Left cardiac atrium (tissue), 4 donors: ENCODE data around the gene AOPEP. TPM values are rescaled to one million over a fixed set of nuclear protein-coding genes. Genes with fewer than 3 reads are reported as not detected.
"Not testable (repeated sequence)": the region's sequence is repeated elsewhere in the genome, so short reads cannot be mapped to it uniquely, and the experiment has no call there.

Experiments
- ATAC-seq, 2 donors: fragments of 200-7000 bp; cut with Tn5 transposase; one replicate each; pipeline ENCODE4 v1.9.1; 2020; ENCODE audit warnings: mild to moderate bottlenecking in 2 of 2, moderate library complexity in 2 of 2
- DNase-seq: peaks from one replicate; pipeline ENCODE4 v3.0.0-alpha.2; 2020
- intact Hi-C, 2 donors: fragments of 100-400 bp; cut with DNase I; formaldehyde crosslinking; loops; one replicate each; pipeline versions ENCODE4 v1.14.1 to v1.15.1; 2022 to 2023
- total RNA-seq, 2 donors: library from RNA; stranded (reverse); fragmentation: NEBNext Ultra II Directional; extraction: Animal tissue kit (Norgen Biotek cat#: 25700); gene quantifications; one replicate each; pipeline ENCODE4 v1.2.1, GENCODE V29; 2021
- donor health status: DM: no; HTN: yes; CAD: no.
- donor health status: DM: no; HTN: yes; CAD: no; lungs with severe emphysema.
- donor health status: DM: yes; HTN: yes; CAD: no.
- donor health status: Dilated cardiomyopathy.

The AOPEP gene
- total RNA-seq, 2 donors from 2014 or later, result 128 to 132 TPM

DNA sequence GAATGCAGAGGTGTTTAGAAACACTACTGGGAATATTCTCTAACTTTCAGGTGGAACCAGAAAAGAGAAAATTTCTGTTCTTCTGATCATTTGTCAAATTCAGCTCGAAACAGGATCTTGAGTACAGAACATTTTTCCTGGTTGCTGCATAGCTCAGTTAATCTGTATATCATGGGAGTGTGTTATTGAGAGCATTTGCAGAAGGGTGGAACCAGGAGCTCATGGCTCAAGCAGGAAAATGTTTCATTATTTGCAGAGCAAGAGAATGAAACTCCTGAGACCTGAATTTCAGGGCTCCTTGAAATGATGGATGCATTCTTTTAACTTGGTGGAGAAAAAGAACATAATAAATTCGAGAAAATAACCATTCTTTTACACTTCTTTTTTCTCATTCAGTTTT is 97.9 kb downstream of the AOPEP start:
- no peak for DNase-seq

DNA sequence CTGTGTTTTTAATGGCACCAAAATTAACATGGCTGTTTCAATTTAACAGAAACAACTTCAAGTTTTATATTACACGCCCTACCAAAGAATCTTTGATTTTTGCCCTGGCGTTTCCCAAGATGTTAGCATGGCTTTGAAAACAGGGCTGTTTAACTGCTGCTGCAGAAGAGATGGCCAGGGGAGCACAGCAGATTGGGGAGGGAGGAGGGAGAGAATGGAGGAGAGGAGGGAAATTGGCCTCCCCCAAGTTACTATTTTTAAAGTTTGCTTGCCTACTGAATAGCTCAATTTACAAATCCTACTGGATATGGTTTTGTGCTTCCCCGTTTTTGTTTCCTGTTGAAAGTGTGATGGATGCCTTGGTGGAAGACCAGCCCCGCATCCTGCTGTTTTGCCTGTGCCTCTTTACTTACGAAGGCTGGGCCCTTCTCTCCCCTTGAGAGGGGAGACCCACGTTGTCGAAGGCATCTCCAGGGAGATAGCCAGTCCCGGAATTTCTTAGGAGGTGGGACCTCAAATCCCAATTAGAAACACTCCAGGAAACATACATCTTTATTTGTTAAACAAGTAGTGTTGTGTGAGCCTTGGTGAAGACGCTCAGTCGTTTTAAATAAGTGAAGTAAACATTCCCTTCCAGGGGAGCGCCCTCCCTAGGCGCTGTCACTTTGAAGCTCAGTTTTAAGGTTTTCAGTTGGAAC is 98.6 kb downstream of the AOPEP start:
- DNase-seq (no peak), ATAC-seq (no peak)
- intact Hi-C loops, result loop anchor here in 1 of 2 donors (5.0 kb wide), 1 partner anchor 37 kb away; no protein-coding TSS in a partner anchor

More for the DNA sequence above, 97.9 kb downstream of the AOPEP start:
- intact Hi-C loops, result loop anchor here in 1 of 2 donors (5.0 kb wide), 1 partner anchor 38 kb away; no protein-coding TSS in a partner anchor
- no peak for ATAC-seq

DNA sequence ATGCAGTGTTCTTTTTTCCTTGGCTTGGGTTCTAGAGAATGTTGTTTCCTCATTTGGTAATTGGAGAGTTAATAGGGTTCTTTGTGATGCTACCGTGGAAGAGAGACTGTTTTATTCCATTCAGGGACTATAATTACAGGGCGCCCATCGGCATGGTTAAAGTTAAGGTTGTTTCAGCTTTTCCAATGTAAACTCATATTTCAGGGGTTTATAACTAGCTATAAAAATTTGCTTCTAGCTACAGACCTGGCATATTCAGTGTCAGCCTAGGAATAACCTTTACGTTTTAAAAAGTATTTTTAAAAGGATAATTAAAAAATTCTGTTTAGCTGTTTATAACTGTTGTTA is 99.1 kb downstream of the AOPEP start:
- DNase-seq, result no peak
- ATAC-seq, result no peak
- intact Hi-C loops, result no loop called here

DNA sequence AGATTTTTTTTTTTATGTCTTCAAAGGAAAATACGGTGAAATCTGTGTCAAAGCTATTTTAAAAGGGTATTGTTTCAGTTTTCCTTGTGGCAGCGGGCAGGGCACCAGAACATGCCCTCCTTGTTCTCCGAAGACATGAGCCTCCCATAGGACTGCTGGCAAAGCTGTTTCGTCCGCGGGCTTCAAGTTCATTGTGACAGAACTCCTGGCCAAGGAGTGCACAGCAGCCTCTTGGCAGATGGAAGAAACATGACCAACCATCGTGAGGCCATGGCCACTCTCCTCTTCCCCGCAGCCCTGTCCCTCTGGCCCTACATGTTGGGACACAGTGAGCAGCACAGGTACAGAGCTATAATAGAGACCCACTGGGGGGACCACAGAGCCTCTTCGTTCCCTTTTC is 99.5 kb downstream of the AOPEP start:
- intact Hi-C loops, result no loop called here
- ATAC-seq (peak in 1 of 2 donors; percentile 64), DNase-seq (no peak)

DNA sequence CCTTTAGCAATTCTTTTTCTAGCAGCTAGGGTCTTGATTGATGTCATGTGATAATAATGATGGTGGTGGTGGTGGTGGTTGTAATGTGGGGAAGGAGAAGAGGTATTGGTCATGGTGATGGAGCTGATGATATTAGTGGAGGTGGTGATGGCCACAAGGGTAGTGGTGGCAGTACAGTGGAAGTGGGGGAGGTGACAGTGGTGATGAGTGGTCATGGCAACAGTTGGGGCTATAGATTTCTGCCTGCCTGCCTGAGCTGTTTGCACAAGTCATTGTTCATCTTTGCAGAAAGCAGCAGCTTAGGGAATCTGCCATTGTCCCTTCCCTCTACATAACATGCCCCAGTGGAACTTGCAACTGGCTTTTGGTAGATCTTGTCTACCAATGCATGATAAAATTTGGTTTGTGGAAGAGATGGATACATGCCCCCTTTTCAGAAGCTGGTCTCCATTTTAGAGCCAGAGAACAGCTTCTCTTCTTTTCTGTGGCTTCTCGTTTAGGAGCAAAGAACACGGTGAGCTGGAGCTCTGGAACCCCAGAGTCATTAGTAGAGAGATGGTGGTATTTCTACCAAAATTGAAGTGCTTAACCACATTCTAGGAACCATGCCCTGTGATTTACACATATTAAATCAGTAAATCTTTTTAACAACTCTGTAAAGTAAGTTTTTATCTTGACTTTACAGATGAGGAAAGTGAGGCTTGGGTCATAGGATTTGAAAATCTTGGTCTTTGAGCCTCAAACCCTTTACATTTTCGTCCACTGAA is 100.3 kb downstream of the AOPEP start:
- DNase-seq, result no peak
- ATAC-seq, result no peak
- intact Hi-C loops, result no loop called here

DNA sequence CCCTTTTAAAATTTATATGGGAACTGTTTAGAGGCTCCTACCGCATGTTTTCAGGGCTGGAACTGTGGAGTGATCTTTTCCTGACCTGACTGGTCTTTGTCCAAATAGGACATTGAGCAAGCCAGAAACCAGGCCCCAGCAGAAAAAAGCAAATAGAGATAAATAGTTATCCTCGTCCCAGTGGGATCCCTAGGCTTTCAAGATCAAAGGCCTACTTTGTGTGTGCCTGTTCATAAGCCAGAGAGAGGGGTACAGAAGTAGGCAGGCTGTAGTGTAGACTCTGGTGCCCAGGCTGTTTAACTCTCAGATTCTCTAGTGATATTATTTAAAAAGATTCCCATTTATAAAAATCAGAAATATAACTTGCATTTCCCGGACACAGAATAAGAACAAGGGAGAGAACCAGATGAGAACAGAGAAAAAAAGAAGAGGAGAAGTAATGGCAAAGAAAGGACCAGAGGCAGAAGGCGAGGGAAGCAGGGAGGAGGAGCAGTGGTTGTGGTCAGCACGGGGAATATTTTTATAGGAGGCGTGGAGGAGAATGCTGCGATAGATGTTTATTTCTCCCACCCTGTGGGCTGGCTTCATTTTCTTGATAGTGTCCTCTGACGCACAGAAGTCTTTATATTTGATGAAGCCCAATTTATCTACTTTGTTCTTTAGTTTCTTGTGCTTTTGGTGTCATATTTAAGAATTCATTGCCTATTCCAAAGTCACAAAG is 101.2 kb downstream of the AOPEP start:
- DNase-seq, result no peak
- intact Hi-C loops, result no loop called here
- peak; percentile 77 to 78 for ATAC-seq

DNA sequence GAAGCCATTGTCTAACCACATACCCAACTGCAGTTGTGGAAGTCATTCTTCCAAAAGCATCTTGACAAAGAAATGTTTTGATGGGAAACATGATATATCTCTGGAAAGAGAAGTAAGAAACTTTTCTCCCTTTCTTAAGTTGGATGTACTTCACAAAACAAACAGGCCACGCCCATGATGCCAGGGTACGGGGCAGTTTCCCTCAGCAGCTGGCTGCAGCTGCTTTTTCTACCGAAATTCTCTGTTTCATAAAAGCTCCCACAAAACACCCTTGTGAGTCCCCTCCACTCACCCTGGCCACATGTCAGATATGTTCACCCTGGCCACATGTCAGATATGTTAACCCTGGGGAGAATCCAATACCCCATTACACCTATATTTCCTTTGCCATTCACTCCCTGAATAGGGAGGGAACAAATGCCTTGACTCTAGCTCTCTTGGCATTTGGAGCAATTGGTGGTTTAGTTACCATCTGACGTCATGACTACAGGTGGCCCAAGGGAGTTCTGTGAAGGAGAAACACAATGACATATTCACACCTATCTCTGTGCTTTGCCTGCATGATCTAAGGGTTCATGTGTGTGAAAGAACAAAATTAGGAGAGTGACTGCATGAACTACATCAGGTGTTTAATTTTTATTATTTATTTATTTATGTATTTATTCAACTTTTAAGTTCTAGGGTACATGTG is 103.0 kb downstream of the AOPEP start:
- DNase-seq (no peak), ATAC-seq (no peak)
- intact Hi-C loops, result no loop called here

DNA sequence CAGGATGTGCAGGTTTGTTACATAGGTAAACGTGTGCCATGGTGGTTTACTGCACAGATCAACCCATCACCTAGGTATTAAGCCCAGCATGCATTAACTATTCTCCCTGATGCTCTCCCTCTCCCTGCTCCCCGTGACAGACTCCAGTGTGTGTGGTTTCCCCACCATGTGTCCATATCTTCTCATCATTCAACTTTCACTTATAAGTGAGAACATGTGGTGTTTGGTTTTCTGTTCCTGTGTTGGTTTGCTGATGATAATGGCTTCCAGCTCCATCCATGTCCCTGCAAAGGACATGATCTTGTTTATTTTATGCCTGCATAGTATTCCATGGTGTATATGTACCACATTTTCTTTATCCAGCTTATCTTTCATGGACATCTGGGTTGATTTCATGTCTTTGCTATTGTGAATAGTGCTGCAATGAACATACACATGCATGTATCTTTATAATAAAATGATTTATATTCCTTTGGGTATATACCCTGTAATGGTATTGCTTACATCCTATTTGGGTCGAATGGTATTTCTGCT is 103.6 kb downstream of the AOPEP start:
- intact Hi-C loops, ATAC-seq, DNase-seq: not testable (repeated sequence)

DNA sequence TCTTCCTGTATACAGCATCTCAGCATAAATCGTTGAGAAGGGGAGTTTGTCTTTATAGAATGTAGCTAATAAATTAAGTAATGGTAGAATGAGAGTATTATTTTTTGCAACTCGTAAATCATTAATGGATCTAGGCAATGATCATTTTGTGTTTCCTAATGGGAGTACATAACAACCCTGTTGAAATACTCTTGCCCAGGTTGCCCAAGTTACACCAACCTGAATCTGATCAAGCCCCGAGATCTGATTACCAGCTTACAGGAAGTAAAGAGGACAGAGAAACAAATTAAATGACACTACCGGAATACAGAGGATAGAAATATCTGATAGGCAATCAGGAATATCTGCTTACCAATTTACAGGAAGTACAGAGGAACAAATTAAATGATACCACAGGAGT is 107.3 kb downstream of the AOPEP start:
- DNase-seq, result no peak
- intact Hi-C loops, result no loop called here
- ATAC-seq, result no peak

DNA sequence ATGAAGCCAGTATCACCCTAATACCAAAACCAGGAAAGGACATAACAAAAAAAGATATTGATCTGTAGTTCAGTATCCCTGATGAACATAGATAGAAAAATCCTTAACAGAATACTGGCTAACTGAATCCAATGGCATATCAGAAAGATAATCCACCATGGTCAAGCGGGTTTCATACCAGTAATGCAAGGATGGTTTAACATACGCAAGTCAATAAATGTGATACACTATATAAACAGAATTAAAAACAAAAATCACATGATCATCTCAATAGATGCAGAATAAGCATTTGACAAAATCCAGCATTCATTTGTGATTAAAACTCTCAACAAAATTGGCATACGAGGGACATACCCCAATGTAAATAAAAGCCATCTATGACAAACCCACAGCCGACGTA is 110.9 kb downstream of the AOPEP start:
- intact Hi-C loops, result no loop called here
- no peak for ATAC-seq
- DNase-seq, result no peak

DNA sequence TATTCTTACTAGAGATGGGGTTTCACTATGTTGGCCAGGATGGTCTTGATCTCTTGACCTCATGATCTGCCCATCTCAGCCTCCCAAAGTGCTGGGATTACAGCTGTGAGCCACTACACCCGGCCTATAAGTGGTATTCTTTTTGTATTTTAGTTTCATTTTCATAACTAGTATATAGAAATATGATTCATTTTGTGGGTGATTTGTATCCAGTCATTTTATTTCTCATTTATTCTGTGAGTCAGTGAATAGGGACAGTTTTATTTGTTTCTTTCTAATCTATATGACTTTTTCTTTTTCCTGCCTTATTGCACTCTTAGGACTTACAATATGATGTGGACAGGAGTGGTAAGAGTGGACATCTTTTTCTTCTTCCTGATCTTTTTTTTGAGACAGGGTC is 112.9 kb downstream of the AOPEP start:
- DNase-seq, result no peak
- intact Hi-C loops, result no loop called here
- no peak for ATAC-seq

DNA sequence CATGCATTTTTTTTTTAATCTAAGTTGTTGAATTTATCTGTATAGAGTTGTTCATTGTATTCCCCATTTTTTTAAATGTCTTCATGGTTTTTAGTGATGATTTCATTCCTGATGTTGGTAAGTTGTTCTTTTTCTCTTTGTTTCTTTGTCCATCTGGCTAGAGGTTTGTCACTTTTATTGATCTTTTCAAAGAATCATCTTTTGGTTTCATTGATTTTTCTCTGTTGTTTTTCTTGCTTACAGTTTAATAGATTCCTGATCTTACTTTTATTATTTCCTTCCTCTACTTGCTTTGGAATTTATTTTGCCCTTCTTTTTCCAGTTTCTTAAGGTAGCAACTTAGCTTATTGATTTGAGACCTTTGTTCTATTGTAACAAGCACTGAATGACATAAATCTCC is 114.2 kb downstream of the AOPEP start:
- DNase-seq (no peak), ATAC-seq (no peak)
- intact Hi-C loops, result no loop called here

DNA sequence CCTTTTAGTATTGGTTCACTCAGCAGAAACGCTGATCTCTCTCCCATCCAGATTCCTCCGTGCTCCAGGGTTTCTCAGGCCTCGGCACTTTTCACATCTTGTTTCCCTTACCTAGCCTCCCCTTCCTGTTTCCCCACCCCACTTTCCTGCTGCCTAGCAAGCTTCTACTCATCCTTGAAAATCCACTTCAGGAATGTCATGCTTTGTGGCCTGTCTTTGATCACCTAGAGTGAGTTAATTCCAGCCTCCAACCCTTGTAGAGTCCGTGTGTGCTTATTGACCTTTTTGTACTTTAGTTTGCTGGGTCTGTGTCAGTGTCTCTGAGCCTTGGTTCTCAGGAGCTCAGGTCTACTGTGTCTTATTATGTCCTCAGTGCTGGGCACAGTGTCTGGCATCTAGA is 116.6 kb downstream of the AOPEP start:
- ATAC-seq, result no peak
- no peak for DNase-seq
- intact Hi-C loops, result no loop called here

DNA sequence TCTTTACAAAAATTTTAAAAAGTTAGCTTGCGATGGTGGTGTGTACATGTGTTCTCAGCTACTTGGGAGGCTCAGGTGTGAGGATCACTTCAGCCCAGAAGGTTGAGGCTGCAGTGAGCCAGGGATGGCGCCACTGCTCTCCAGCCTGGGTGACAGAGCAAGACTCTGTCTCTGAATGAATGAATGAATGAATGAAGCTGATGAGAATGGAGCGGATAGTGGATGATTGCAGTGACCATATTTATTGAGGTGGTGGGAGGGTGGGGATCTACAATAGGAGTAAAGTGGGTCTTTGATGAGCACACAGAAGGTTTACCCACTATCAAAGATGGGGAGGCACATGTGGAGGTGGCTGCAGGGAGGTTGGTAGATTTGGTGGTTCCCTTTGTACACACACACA is 120.2 kb downstream of the AOPEP start:
- intact Hi-C loops, result no loop called here
- DNase-seq, result no peak
- no peak for ATAC-seq

DNA sequence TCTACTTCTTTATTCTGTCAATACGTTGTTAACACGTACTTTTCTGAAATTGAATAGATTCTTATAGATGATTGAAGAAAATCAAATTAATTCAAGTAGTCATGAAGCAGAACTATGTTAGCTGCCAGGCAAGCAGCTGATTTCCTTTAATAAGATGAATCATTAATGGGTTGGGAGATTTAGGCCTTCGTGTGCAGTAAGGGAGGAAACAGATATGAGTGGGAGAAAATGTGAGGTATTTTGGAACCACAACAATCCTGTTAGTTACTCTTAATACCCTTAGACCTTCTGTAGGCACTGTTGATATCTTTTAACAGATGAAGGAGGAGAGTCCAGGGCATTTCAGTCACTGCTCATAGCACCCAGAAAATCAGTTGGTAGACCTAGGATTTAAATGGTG is 121.0 kb downstream of the AOPEP start:
- DNase-seq (no peak), ATAC-seq (peak in 1 of 2 donors; percentile 94)
- intact Hi-C loops, result no loop called here

DNA sequence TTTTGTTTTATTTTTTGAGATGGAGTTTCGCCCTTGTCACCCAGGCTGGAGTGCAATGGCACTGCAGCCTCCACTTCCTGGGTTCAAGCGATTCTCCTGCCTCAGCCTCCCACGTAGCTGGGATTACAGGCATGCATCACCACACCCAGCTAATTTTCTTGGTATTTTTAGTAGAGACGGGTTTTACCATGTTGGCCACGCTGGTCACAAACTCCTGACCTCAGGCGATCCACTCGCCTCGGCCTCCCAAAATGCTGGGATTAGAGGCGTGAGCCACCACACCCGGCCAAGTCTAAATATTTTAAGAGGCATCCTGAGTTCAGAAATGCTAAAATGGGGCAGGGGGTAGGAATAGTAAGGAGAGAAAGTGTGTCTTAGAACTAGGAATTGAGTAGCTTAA is 122.3 kb downstream of the AOPEP start:
- intact Hi-C loops, DNase-seq, ATAC-seq: not testable (repeated sequence)

DNA sequence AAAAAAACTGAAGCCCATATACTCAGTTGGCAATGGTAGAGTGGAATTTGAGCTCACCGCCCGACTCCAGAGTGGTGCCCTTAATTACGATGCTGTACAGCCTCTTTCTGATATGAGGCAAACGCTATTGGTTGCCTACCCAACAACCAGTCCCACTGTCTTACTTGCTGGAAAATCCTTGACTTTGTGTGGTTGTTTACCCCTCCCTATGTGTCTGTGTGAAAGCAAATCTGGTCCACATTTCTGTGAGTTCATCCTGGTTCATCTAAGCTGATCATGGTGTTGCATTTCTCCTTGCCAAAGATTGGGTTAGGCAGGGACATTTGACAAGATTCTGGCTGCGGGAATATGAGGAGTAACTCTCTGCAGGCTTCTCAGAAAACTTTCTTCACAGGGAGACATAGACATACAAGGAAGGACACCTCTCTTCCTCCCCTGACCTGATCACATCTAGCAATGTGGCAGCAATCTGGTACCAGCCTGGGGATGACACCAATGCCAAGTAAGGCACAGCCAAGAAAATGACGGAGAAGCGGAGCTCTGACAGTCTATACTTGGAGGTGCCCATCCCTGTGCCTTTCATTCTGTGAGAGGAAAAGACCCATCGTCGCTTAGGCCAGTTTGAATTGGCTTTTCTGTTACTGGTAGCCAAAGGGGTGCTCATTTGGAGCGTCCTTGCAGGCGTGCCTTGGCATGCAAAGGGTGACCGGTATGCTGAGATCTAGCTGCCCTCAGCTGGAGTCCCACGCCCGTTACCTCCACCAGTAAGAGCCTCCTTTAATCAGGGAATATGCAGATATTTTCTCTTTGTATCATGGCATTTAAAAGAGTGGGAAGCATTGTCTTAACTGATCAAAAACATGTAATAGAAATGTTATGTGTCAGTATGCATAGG is 124.3 kb downstream of the AOPEP start:
- ATAC-seq (no peak), DNase-seq (no peak)
- intact Hi-C loops, result loop anchor here in 1 of 2 donors (10.0 kb wide), 1 partner anchor 56 kb away; no protein-coding TSS in a partner anchor

DNA sequence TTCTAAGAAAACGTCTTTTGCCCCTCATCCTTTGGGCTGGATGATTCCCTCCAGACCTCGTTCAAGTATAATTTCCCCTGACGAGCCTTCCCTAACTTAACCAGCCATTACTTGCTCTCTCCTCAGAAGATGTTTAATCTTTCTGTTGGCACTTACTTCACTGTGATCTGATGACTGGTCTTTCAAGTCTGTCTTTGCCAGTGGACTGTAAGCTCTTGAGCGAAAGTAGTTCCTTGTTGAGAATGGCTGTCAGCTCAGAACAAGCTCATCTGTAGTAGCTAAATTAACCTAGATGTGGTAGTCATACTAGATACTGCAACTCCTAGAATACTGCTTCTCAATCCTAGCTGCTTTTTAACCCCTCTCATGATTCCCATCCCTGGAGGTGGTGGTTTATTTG is 125.0 kb downstream of the AOPEP start:
- ATAC-seq (no peak), DNase-seq (no peak)
- intact Hi-C loops, result loop anchor here in 1 of 2 donors (10.0 kb wide), 1 partner anchor 57 kb away; no protein-coding TSS in a partner anchor
